H1 (cell line): ENCODE measurements around the gene CEACAM5. TPM values are rescaled to one million over a fixed set of nuclear protein-coding genes. Genes with fewer than 3 reads are reported as not detected.

Experiments used
- ASH2L ChIP-seq: fragments of 200-600, 300-600 bp; sonication (generic); IDR thresholded peaks from one replicate; pipeline ENCODE4 v1.7.1; 2017; ENCODE audit warnings: low read length
- CBX8 ChIP-seq: fragments of 300-800, 300-1000 bp; sonication (generic); IDR thresholded peaks from 2 replicates; pipeline ENCODE4 v1.7.1; 2016; ENCODE audit warnings: low read depth, low read length, borderline replicate concordance
- CHD7 ChIP-seq: fragments of 300-600 bp; sonication (generic); IDR thresholded peaks from 2 replicates; pipeline ENCODE4 v1.7.1; 2012; ENCODE audit warnings: low read length, moderate library complexity, mild to moderate bottlenecking, inconsistent platforms; ENCODE audit not compliant: insufficient replicate concordance
- CTBP2 ChIP-seq: IDR thresholded peaks from 2 replicates; pipeline ENCODE4 v1.7.0; 2011; ENCODE audit warnings: borderline replicate concordance, mild to moderate bottlenecking, moderate library complexity, mixed read lengths, low read length; ENCODE audit not compliant: insufficient read depth, insufficient read length
- KDM4A ChIP-seq: IDR thresholded peaks from one replicate; pipeline ENCODE4 v1.7.1; 2012; ENCODE audit warnings: low read depth, mild to moderate bottlenecking, moderate library complexity, low read length, inconsistent platforms; ENCODE audit not compliant: severe bottlenecking
- KDM5A ChIP-seq: fragments of 200-600 bp; IDR thresholded peaks from 2 replicates; pipeline ENCODE4 v1.7.1; 2012; ENCODE audit warnings: mild to moderate bottlenecking, low read length, inconsistent platforms, mixed read lengths
- PHF8 ChIP-seq: fragments of 200-600 bp; sonication (generic); conservative IDR thresholded peaks from 2 replicates; pipeline ENCODE4 v1.7.1; 2012; ENCODE audit warnings: low read depth, mild to moderate bottlenecking, inconsistent platforms, low read length, moderate library complexity
- POU5F1 ChIP-seq: IDR thresholded peaks from 2 replicates; pipeline ENCODE4 v1.6.1; 2011; ENCODE audit warnings: low read depth, mild to moderate bottlenecking, low read length, moderate library complexity
- RFX5 ChIP-seq: IDR thresholded peaks from 2 replicates; pipeline ENCODE4 v1.6.1; 2011; ENCODE audit warnings: low read depth, low read length, improper control_type of control experiment, borderline replicate concordance
- TEAD4 ChIP-seq: IDR thresholded peaks from 2 replicates; pipeline ENCODE4 v1.6.1; 2012; ENCODE audit warnings: low read depth, low read length, inconsistent platforms, mixed read lengths
- polyA plus RNA-seq, 7 experiments: library from polyadenylated mRNA; depleted of rRNA in 3 of 7; stranded (reverse) in 5 of 7; unstranded in 2 of 7; fragments of >200 nt in 5 of 7; fragments of 200-250 nt in 2 of 7; gene quantifications; 1 replicate in 5 of 7; 2 replicates in 1 of 7; 4 replicates in 1 of 7; pipeline versions ENCODE4 v1.2.1 to v1.2.3, GENCODE V29; 2011 to 2013; ENCODE audit warnings: missing spikeins in 2 of 7, mixed read lengths in 2 of 7
- total RNA-seq: library from RNA; stranded (reverse); fragmentation: NEBNext Ultra II Directional; extraction: Animal tissue kit (Norgen Biotek cat#: 25700); gene quantifications from 2 replicates; pipeline ENCODE4 v1.2.1, GENCODE V29; 2021

Gene CEACAM5
- total and polyA plus RNA-seq, 2 of the 8 experiments (the other 6 are each of a cell fraction or from before 2014, with no cell fraction given) = not detected

GRCh38 chr19:41739361-41739760 is 30.9 kb downstream of the CEACAM5 start (continued):
- TF ChIP-seq CHD7 = no peak
- no peak for TF ChIP-seq TEAD4
- TF ChIP-seq POU5F1 = no peak
- TF ChIP-seq ASH2L = no peak
- no peak for TF ChIP-seq CTBP2
- no peak for TF ChIP-seq PHF8
- TF ChIP-seq CBX8 = no peak
- TF ChIP-seq KDM4A = no peak
- no peak for TF ChIP-seq KDM5A
- TF ChIP-seq RFX5 = no peak
- TF ChIP-seq, all 59 proteins: peak for 0
